DOHH2 (cell line): Measurements from ENCODE around the gene AKAP11.

Experiments used
- H3F3A ChIP-seq: fragments of 200-600 bp; sonication (generic), shearing (Covaris generic); 2 replicates; pipeline ENCODE4 v1.6.0; 2016; ENCODE audit warnings: antibody characterized with exemption, mild to moderate bottlenecking; ENCODE audit not compliant: control insufficient read depth, insufficient read depth
- H3K27ac ChIP-seq: fragments of 200-600 bp; sonication (generic); 2 replicates; pipeline ENCODE4 v1.5.1; 2014; ENCODE audit warnings: low read depth, mild to moderate bottlenecking, low read length, moderate library complexity
- H3K27me3 ChIP-seq: fragments of 200-600 bp; sonication (generic); 2 replicates; pipeline ENCODE4 v1.6.1; 2014; ENCODE audit warnings: mild to moderate bottlenecking, low read length, mixed read lengths; ENCODE audit not compliant: control insufficient read depth
- H3K36me3 ChIP-seq: fragments of 200-600 bp; sonication (generic); 2 replicates; pipeline ENCODE4 v1.6.1; 2014; ENCODE audit warnings: mild to moderate bottlenecking, low read length, moderate library complexity, mixed read lengths; ENCODE audit not compliant: control insufficient read depth
- H3K4me1 ChIP-seq: fragments of 200-600 bp; sonication (generic); 2 replicates; pipeline ENCODE4 v1.6.1; 2014; ENCODE audit warnings: mild to moderate bottlenecking, low read length, mixed read lengths; ENCODE audit not compliant: control insufficient read depth
- H3K4me2 ChIP-seq: fragments of 200-600 bp; sonication (generic); 2 replicates; pipeline ENCODE4 v1.6.0; 2014; ENCODE audit warnings: mild to moderate bottlenecking, low read length, moderate library complexity
- H3K4me3 ChIP-seq: fragments of 200-600 bp; sonication (generic); 2 replicates; pipeline ENCODE4 v1.5.1; 2014; ENCODE audit warnings: mild to moderate bottlenecking, low read length, mixed read lengths
- H3K79me2 ChIP-seq: fragments of 200-600 bp; sonication (generic); 2 replicates; pipeline ENCODE4 v1.6.1; 2014; ENCODE audit warnings: mild to moderate bottlenecking, low read length, mixed read lengths; ENCODE audit not compliant: control insufficient read depth
- H3K9me2 ChIP-seq: fragments of 200-600 bp; sonication (generic); replicated peaks from 2 replicates; pipeline ENCODE4 v1.6.1; 2014; ENCODE audit warnings: mild to moderate bottlenecking, low read length, mixed read lengths; ENCODE audit not compliant: control insufficient read depth
- H3K9me3 ChIP-seq: fragments of 200-600 bp; sonication (generic); 2 replicates; pipeline ENCODE4 v1.6.1; 2014; ENCODE audit warnings: antibody characterized with exemption, low read length, mixed read lengths; ENCODE audit not compliant: control insufficient read depth, insufficient read depth
- H4K20me1 ChIP-seq: fragments of 200-600 bp; sonication (generic); 2 replicates; pipeline ENCODE4 v1.6.0; 2014; ENCODE audit warnings: low read depth, mild to moderate bottlenecking, antibody characterized with exemption, low read length, moderate library complexity; ENCODE audit not compliant: control insufficient read depth, insufficient read depth
- CTCF ChIP-seq: fragments of 200-600 bp; sonication (generic); IDR thresholded peaks from one replicate; pipeline ENCODE4 v1.5.1; 2014; ENCODE audit warnings: antibody characterized with exemption, mild to moderate bottlenecking, low read depth, low read length; ENCODE audit not compliant: poor library complexity, severe bottlenecking
- EZH2phosphoT487 ChIP-seq: fragments of 200-600 bp; sonication (generic); IDR thresholded peaks from 2 replicates; pipeline ENCODE4 v1.6.1; 2017; ENCODE audit warnings: borderline replicate concordance, mild to moderate bottlenecking, antibody characterized with exemption, low read length, moderate library complexity, mixed read lengths

The AKAP11 gene

DNA sequence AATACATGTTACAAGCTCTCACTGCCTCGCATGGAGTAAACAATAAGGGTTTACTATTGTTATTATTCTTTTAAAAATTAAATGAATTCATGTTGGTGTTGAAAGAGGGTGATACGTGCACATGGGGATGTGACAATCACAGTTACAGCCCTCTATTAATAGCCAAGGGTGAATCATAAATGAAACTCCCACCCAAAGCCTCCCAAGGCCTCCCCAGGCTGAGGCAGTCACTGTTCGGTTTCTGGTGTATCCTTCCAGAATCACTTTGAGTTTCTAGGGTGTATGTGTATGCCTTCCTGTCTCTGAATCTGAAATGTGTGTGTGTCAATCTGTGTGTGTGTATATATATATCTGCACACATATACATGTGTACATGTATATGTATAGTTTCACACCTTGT, 73.4 kb downstream of the AKAP11 start:
- H3K9me2 ChIP-seq: no peaks in the 10 kb centered on the region
- TF ChIP-seq EZH2phosphoT487: no peak
- TF ChIP-seq CTCF: no peak
- H4K20me1 ChIP-seq: no peaks in the 10 kb centered on the region
- H3K27me3 ChIP-seq: no peaks in the 10 kb centered on the region; the same call in 1 of the 2 replicates
- no peaks in the 10 kb centered on the region for H3F3A ChIP-seq
- no peaks in the 10 kb centered on the region for H3K9me3 ChIP-seq
- H3K4me1 ChIP-seq: no peaks in the 10 kb centered on the region
- no peaks in the 10 kb centered on the region for H3K79me2 ChIP-seq
- no peak overlapping the region for H3K4me3 ChIP-seq
- no peak overlapping the region for H3K4me2 ChIP-seq
- no peak overlapping the region for H3K27ac ChIP-seq
- H3K36me3 ChIP-seq: no peaks in the 10 kb centered on the region

DNA sequence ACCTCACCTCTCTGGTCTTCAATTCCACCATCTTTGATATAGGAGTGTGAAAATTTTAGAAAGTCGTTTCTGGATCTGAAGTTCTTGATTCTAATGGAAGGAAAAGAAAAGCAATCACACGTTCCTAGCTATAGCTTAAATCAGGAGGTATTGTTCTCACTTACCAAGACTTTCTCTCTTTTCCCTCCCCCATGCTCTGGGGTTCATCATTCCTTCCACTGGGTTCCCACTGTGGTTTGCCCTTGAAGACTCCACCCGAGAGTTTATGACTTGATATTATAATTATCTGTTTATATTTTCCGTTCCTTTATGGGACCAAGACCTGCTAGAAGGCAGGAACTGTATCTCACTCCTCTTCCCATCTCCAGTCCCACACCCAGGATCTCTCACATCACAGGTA, 76.6 kb downstream of the AKAP11 start:
- Histone ChIP-seq H3K4me3 (no peak overlapping the region), H4K20me1 (no peaks in the 10 kb centered on the region), H3K27ac (no peak overlapping the region), H3F3A (no peaks in the 10 kb centered on the region), H3K9me2 (no peaks in the 10 kb centered on the region), H3K9me3 (no peaks in the 10 kb centered on the region), H3K79me2 (no peaks in the 10 kb centered on the region), H3K4me1 (no peaks in the 10 kb centered on the region), H3K27me3 (no peaks in the 10 kb centered on the region; the same call in 1 of the 2 replicates), H3K36me3 (no peaks in the 10 kb centered on the region), H3K4me2 (no peak overlapping the region)
- TF ChIP-seq EZH2phosphoT487: no peak
- no peak for TF ChIP-seq CTCF

GRCh38 chr13:42350141-42350540, 78.2 kb downstream of the AKAP11 start:
- TF ChIP-seq CTCF (no peak), EZH2phosphoT487 (no peak)
- no peaks in the 10 kb centered on the region for H3K9me3 ChIP-seq
- no peaks in the 10 kb centered on the region for H3K9me2 ChIP-seq
- H3F3A ChIP-seq: no peaks in the 10 kb centered on the region
- H3K36me3 ChIP-seq: no peaks in the 10 kb centered on the region
- no peak overlapping the region for H3K4me2 ChIP-seq
- H3K27ac ChIP-seq: no peak overlapping the region
- no peaks in the 10 kb centered on the region; the same call in 1 of the 2 replicates for H3K27me3 ChIP-seq
- no peaks in the 10 kb centered on the region for H4K20me1 ChIP-seq
- no peaks in the 10 kb centered on the region for H3K79me2 ChIP-seq
- H3K4me1 ChIP-seq: no peaks in the 10 kb centered on the region
- no peak overlapping the region for H3K4me3 ChIP-seq
